GM12801 (cell line): ENCODE measurements around the gene EXOC3L1.

Source experiments
- TF ChIP-seq, protein P1 (sequence below): IDR thresholded peaks from one replicate; pipeline ENCODE4 v1.5.1; 2011; ENCODE audit warnings: control low read depth; ENCODE audit not compliant: insufficient read length; ENCODE audit errors: extremely low read depth

Gene EXOC3L1

DNA sequence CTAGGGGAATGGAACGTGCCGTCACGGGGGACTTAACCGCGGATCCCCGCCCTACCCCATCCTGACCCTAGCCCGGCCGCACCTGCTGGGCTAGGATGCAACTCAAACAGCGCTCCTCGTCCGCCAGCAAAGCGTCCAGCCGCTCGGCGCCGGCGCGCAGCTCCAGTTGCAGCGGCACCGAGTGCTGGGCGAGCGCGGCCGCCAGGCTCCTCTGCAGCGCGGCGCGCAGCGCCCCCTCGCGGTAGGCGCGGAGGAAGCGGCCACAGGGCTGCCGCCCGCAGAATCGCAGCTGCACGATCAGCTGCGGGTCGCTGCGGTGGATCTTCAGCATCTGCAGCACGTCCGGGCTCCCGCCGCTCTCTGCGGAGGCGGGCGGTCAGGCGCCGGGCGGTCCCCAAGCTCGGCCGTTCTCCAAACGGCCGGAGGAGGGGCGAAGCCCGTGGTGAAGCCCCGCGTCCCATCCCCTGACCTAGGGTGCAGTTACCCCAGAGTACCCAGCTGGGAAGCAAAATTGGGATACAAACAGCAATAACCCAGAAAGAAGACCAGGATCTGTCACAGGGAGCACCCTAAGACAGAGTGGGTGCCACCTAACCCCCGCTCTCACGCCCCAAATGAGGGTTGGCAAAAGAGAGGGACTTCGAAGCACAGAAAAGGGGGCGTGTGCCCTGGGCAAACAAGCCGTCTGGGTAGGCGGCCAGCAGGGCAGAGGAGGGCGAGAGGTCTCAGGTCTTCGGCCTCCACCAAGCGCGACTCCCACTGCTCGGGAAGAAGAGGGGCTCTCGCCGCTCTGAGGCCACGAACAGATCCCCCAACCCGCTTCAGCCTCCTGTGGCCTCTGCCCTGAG, 34.4 kb downstream of the EXOC3L1 start:
- TF ChIP-seq, protein P1, sequence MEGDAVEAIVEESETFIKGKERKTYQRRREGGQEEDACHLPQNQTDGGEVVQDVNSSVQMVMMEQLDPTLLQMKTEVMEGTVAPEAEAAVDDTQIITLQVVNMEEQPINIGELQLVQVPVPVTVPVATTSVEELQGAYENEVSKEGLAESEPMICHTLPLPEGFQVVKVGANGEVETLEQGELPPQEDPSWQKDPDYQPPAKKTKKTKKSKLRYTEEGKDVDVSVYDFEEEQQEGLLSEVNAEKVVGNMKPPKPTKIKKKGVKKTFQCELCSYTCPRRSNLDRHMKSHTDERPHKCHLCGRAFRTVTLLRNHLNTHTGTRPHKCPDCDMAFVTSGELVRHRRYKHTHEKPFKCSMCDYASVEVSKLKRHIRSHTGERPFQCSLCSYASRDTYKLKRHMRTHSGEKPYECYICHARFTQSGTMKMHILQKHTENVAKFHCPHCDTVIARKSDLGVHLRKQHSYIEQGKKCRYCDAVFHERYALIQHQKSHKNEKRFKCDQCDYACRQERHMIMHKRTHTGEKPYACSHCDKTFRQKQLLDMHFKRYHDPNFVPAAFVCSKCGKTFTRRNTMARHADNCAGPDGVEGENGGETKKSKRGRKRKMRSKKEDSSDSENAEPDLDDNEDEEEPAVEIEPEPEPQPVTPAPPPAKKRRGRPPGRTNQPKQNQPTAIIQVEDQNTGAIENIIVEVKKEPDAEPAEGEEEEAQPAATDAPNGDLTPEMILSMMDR, result no peak

DNA sequence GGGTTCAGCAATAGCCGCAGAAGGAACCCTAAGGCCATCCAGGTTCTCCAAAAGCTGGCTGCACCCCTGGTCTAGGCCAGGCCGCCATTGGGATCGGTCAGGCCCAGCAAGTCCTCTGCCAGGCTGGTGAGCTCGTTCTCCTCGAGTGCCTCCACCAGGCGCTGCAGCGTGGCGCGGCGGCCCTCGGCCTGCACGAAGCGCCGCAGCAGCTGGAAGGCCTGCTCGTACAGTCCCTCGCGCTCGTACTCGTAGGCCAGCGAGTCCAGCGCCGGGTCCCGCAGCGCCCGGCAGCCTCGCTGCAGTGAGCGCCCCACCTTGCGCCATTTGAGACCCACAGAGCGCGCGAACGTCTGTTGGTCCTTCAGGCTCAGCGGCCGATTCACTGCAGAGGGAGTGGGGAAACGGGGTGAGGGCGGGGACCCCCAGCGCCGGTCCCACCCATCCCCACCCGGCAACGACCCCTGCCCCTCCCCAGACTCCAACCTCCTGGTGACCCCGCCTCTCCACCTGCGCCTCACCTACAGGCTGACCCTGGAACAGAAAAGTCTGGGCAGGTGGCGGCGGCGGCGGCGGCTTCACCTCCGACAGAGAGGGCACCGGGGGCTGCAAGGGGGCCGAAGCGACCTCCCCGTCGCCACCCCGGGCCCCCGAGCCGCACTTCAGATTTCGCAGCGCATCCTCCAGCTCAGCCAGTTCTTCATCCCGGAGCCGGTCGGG, 35.2 kb downstream of the EXOC3L1 start:
- TF ChIP-seq, protein P1, result no peak

DNA sequence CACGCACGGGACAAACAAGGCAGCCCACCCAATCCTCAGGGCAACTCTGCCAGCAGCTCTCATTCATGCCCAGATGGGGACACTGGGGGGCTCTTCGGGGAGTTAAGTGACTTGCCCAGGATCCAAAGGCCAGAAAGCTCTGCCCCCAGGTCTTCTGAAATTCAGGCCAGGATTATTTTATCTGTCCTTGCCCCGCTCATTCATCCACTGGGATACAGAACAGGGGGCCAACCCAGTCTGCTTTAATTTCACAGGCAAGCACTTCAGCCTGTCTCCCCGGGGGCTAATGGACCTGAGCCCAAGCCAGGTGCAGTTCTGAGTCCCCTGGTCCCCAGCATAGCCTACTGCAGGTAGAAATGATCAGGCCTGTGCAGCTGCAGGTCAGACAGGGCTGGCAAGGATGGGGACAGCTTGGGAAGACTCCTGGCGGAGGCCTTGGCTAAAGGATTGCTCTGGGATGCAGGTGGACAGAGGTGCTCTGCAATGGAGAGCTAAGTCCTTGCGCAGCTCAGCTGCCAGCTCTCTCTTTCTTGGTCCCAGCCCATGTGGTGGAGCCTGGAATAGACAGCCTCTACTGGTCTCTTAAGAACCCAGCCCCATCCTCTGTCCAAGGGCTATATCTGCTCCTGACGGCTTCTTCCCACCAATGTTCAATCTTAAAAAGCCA, 38.4 kb downstream of the EXOC3L1 start:
- TF ChIP-seq, protein P1, result no peak

DNA sequence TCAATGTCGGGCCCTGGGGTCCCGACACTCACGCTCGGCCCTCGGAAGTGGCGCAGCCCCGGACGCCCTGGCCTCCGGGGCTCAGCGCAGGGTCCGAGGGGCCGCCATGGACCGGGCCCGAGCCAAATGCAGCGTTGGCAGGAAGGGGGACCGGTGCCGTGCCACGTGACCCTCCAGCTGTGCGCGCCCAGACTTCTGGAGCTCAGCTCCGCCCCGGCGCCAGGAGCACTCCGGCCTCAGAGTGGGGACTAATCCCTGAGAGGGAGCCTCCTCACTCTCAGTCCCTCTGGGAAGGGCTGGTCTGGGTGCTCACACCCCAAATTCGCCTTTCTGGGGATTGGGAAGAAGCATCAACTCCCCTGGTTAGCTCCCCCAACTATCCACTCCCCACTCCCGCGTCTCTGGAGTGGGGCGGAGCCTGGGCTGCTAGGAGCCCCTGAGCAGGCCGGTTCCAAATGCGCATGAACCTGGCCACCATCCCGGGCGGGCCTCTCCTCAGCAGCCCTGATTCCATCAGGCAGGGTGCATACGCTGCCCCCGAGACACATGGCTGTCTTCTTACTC, 39.0 kb downstream of the EXOC3L1 start, which contains the start of gene B3GNT9:
Gene B3GNT9 (minus strand): TSS at position 166 of the 564 bp plus-strand sequence. CDS start 513 bp downstream, outside the sequence.
- TF ChIP-seq, protein P1, result no peak

DNA sequence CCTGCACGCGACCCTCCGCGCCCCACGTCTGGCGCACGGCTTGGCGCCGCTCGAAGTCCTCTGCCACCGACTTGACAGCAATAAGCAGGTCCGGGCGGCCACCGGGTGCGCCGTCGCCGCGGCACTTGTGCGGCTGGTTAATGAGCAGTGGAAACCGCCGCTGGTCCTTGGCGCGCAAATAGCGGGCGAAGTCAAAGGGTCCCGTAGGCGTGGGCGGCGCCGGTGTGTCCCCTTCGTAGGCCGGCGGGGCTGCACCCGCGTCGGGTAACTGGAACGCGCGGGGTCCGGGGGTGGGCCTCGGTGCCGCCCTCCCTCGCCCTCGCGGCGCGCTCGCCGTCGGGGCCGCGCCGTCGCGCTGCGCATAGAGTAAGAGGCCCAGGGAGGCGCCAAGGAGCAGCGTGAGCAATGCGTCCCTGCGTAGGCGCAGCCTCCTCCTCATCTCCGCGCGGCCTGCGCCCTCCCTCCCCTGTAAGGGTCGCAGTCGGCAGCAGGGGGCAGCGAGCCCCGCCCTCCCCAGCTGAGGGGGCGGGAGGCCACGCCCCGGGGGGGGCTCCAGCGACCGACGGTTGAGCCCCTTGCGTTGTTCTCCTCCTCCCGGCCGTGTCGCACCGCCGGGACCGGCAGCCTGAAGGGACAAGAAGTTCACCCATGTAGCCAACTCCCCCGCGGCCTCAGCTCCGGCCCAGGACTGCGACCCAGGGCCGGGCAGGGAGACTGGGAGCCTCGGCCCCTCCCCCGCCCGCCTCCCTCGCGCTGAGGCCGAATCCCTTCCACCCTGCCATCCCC, 39.7 kb downstream of the EXOC3L1 start:
- TF ChIP-seq, protein P1, result no peak

DNA sequence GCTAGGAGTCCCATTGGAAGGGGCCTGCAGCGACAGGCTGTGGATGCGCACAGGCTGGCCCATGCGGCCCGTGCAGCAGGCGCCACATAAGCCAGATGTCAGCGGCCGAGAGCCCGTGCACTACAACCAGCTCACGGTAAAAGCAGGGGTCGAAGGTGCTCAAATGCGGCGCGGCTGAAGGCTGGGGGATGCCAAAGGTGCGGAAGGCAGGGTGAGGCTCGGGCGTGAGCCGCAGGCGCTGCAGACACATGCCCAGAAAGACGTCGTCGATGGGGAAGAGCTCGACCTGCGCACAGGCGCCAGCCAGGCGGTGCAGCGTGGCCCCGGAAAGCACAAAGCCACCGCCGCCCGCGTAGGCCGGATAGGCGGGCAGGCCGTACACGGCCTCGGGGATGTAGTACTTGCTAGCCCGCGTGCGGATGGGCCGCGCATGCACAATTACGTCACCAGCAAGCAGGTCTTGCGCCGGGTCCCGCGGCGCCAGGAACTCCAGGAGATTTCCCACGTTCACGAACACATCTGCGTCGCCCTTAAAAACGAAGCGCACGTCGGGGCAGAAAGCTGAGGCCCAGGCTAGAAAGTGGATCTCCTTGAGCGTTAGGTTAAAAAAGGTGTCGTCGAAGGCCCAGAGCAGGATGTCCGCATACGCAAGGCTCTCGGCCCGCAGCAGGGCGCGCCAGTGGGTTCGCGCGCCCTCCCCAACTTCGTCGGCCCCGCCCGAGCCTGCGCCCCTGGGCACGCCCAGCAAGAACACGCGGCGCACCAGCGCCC, 40.5 kb downstream of the EXOC3L1 start:
- TF ChIP-seq, protein P1, result no peak
